ENCODE data around the gene IMMP2L. TPM values are rescaled to one million over a fixed set of nuclear protein-coding genes. Genes with fewer than 3 reads are reported as not detected.
"Not testable (repeated sequence)": the region's sequence is repeated elsewhere in the genome, so short reads cannot be mapped to it uniquely, and the experiment has no call there.

Gene IMMP2L
- total and polyA plus RNA-seq, 4 donors = 24.3 to 32.9 (median 26.8) TPM

GRCh38 chr7:111074071-111074747 lies 488.1 kb downstream of the IMMP2L start:
- intact Hi-C loops (cut with DNase I) = no loop called here
- no peaks in the 10 kb centered on the region for H3K27me3 ChIP-seq (ENCODE audit: control insufficient read depth in 1 of 2, insufficient read depth in 2 of 2, low read length in 1 of 2)
- ATAC-seq (ENCODE audit: low FRiP score) = no peak
- H3K36me3 ChIP-seq (ENCODE audit: control insufficient read depth in 1 of 2, insufficient read depth in 2 of 2, low read length in 1 of 2) = no peaks in the 10 kb centered on the region
- DNase-seq = no peak
- peaks cover 0 to 2% of the 10 kb centered on the region in 2 donors for H3K4me1 ChIP-seq (ENCODE audit: control insufficient read depth in 1 of 2, insufficient read depth in 2 of 2, low read length in 2 of 2)
- WGBS, 2 donors = 72 to 76% methylated on average over 3 of the region's 3 CpGs
- no peak overlapping the region for H3K4me3 ChIP-seq (ENCODE audit: low read length in 2 of 2)
- H3K27ac ChIP-seq (ENCODE audit: low read depth in 1 of 2, low read length in 2 of 2) = no peak overlapping the region
- no peaks in the 10 kb centered on the region for H3K9me3 ChIP-seq (ENCODE audit: control insufficient read depth, low read length)

DNA sequence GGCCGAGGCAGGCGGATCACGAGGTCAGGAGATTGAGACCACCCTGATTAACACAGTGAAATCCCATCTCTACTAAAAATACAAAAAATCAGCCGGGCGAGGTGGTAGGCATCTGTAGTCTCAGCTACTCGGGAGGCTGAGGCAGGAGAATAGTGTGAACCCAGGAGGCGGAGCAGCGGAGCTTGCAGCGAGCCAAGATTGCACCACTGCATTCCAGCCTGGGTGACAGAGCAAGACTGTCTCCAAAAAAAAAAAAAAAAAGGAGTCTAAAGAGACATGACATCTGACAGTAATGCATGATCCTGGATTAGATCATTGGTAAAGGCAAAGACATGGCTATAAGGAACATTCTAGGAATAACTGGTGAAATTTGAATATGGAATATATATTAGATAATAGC lies 489.6 kb downstream of the IMMP2L start:
- H3K9me3 ChIP-seq (ENCODE audit: control insufficient read depth, low read length); H3K27ac ChIP-seq (ENCODE audit: low read depth in 1 of 2, low read length in 2 of 2); H3K4me1 ChIP-seq (ENCODE audit: control insufficient read depth in 1 of 2, insufficient read depth in 2 of 2, low read length in 2 of 2); H3K4me3 ChIP-seq (ENCODE audit: low read length in 2 of 2); H3K36me3 ChIP-seq (ENCODE audit: control insufficient read depth in 1 of 2, insufficient read depth in 2 of 2, low read length in 1 of 2); intact Hi-C loops (cut with DNase I); DNase-seq; ATAC-seq (ENCODE audit: low FRiP score); H3K27me3 ChIP-seq (ENCODE audit: control insufficient read depth in 1 of 2, insufficient read depth in 2 of 2, low read length in 1 of 2): not testable (repeated sequence)
- WGBS, 2 donors = 90 to 92% methylated on average over 9 of the region's 9 CpGs

DNA sequence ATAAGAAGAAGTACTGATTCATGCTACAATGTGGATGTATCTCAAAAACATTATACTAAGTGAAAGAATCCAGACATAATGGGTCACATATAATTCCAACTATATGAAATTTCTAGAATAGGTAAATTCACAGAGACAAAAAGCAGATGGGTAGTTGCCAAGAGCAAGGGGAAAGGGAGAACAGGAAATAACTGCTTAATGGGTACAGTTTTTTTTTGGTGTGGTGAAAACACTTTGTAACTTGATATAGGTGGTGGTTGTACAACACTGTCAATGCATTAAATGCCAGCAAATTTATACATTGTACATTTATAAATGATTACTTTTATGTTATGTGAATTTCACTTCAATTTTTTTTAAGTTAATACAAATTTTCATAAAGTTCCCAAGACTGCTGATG lies 490.7 kb downstream of the IMMP2L start:
- peaks cover 2 to 4% of the 10 kb centered on the region in 2 donors for H3K4me1 ChIP-seq (ENCODE audit: control insufficient read depth in 1 of 2, insufficient read depth in 2 of 2, low read length in 2 of 2)
- no peaks in the 10 kb centered on the region for H3K9me3 ChIP-seq (ENCODE audit: control insufficient read depth, low read length)
- no peaks in the 10 kb centered on the region for H3K36me3 ChIP-seq (ENCODE audit: control insufficient read depth in 1 of 2, insufficient read depth in 2 of 2, low read length in 1 of 2)
- ATAC-seq (ENCODE audit: low FRiP score) = no peak
- no peak overlapping the region for H3K4me3 ChIP-seq (ENCODE audit: low read length in 2 of 2)
- intact Hi-C loops (cut with DNase I) = no loop called here
- no peaks in the 10 kb centered on the region for H3K27me3 ChIP-seq (ENCODE audit: control insufficient read depth in 1 of 2, insufficient read depth in 2 of 2, low read length in 1 of 2)
- no peak for DNase-seq
- H3K27ac ChIP-seq (ENCODE audit: low read depth in 1 of 2, low read length in 2 of 2) = no peak overlapping the region

GRCh38 chr7:111068618-111069017 lies 493.7 kb downstream of the IMMP2L start:
- DNase-seq (no peak), ATAC-seq (ENCODE audit: low FRiP score) (no peak)
- 48 to 52% methylated on average over 2 of the region's 2 CpGs for WGBS, 2 donors
- intact Hi-C loops (cut with DNase I) = no loop called here
- H3K4me3 ChIP-seq (ENCODE audit: low read length in 2 of 2) = no peak overlapping the region
- H3K27ac ChIP-seq (ENCODE audit: low read depth in 1 of 2, low read length in 2 of 2) = no peak overlapping the region
- H3K9me3 ChIP-seq (ENCODE audit: control insufficient read depth, low read length) = no peaks in the 10 kb centered on the region
- peaks cover 2 to 4% of the 10 kb centered on the region in 2 donors for H3K4me1 ChIP-seq (ENCODE audit: control insufficient read depth in 1 of 2, insufficient read depth in 2 of 2, low read length in 2 of 2)
- no peaks in the 10 kb centered on the region for H3K36me3 ChIP-seq (ENCODE audit: control insufficient read depth in 1 of 2, insufficient read depth in 2 of 2, low read length in 1 of 2)
- no peaks in the 10 kb centered on the region for H3K27me3 ChIP-seq (ENCODE audit: control insufficient read depth in 1 of 2, insufficient read depth in 2 of 2, low read length in 1 of 2)

GRCh38 chr7:111067682-111068081 lies 494.6 kb downstream of the IMMP2L start:
- WGBS, 2 donors = 63 to 76% methylated on average over 2 of the region's 2 CpGs
- H3K36me3 ChIP-seq (ENCODE audit: control insufficient read depth in 1 of 2, insufficient read depth in 2 of 2, low read length in 1 of 2) = no peaks in the 10 kb centered on the region
- H3K9me3 ChIP-seq (ENCODE audit: control insufficient read depth, low read length) = no peaks in the 10 kb centered on the region
- no peak overlapping the region for H3K4me3 ChIP-seq (ENCODE audit: low read length in 2 of 2)
- no peak overlapping the region for H3K27ac ChIP-seq (ENCODE audit: low read depth in 1 of 2, low read length in 2 of 2)
- H3K27me3 ChIP-seq (ENCODE audit: control insufficient read depth in 1 of 2, insufficient read depth in 2 of 2, low read length in 1 of 2) = no peaks in the 10 kb centered on the region
- H3K4me1 ChIP-seq (ENCODE audit: control insufficient read depth in 1 of 2, insufficient read depth in 2 of 2, low read length in 2 of 2) = peaks cover 2 to 4% of the 10 kb centered on the region in 2 donors
- intact Hi-C loops (cut with DNase I) = no loop called here
- DNase-seq (no peak), ATAC-seq (ENCODE audit: low FRiP score) (no peak)

DNA sequence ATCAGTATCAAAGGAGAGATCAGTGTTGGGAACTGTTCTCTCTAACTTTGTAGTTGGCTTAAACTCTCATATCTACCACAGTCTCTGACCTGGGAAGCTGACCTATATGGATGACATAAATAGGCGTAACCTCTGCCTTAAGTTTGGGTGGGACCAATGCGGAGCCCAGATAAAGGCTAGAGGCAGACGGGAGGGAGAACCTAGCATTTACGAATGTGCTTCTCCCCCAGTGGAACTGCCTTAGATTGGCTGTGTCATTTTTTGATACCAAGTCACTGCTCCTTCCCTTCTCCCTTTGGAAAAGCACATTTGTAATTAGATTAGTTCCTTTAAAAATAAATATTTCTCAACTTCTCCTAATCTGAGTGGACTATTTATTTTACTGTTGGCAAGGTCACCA lies 495.0 kb downstream of the IMMP2L start:
- no peak overlapping the region for H3K27ac ChIP-seq (ENCODE audit: low read depth in 1 of 2, low read length in 2 of 2)
- no peaks in the 10 kb centered on the region for H3K36me3 ChIP-seq (ENCODE audit: control insufficient read depth in 1 of 2, insufficient read depth in 2 of 2, low read length in 1 of 2)
- ATAC-seq (ENCODE audit: low FRiP score) (no peak), DNase-seq (no peak)
- no peaks in the 10 kb centered on the region for H3K9me3 ChIP-seq (ENCODE audit: control insufficient read depth, low read length)
- no peaks in the 10 kb centered on the region for H3K27me3 ChIP-seq (ENCODE audit: control insufficient read depth in 1 of 2, insufficient read depth in 2 of 2, low read length in 1 of 2)
- no peak overlapping the region for H3K4me3 ChIP-seq (ENCODE audit: low read length in 2 of 2)
- peaks cover 2 to 4% of the 10 kb centered on the region in 2 donors for H3K4me1 ChIP-seq (ENCODE audit: control insufficient read depth in 1 of 2, insufficient read depth in 2 of 2, low read length in 2 of 2)
- 86 to 91% methylated on average over 4 of the region's 4 CpGs for WGBS, 2 donors
- intact Hi-C loops (cut with DNase I) = no loop called here

DNA sequence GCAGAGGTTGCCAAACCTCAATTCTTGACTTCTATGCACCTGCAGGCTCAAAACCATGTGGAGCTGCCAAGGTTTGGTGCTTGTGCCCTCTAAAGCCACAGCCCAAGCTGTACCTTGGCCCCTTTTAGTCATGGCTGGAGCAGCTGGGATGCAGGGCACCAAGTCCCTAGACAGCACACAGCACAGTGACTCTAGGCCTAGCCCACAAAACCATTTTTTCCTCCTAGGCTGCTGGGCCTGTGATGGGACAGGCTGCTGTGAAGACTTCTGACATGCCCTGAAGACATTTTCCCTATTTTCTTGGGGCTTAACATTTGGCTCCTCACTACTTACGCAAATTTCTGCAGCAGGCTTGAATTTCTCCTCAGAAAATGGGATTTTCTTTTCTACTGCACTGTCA lies 499.1 kb downstream of the IMMP2L start:
- WGBS, 2 donors = 97 to 100% methylated on average over 1 of the region's 1 CpG

GRCh38 chr7:111059833-111060232 lies 502.5 kb downstream of the IMMP2L start:
- intact Hi-C loops (cut with DNase I) = no loop called here
- no peaks in the 10 kb centered on the region for H3K9me3 ChIP-seq (ENCODE audit: control insufficient read depth, low read length)
- ATAC-seq (ENCODE audit: low FRiP score) = no peak
- H3K27ac ChIP-seq (ENCODE audit: low read depth in 1 of 2, low read length in 2 of 2) = no peak overlapping the region
- no peaks in the 10 kb centered on the region for H3K27me3 ChIP-seq (ENCODE audit: control insufficient read depth in 1 of 2, insufficient read depth in 2 of 2, low read length in 1 of 2)
- no peaks in the 10 kb centered on the region for H3K36me3 ChIP-seq (ENCODE audit: control insufficient read depth in 1 of 2, insufficient read depth in 2 of 2, low read length in 1 of 2)
- DNase-seq = no peak
- no peak overlapping the region for H3K4me3 ChIP-seq (ENCODE audit: low read length in 2 of 2)
- no peaks in the 10 kb centered on the region for H3K4me1 ChIP-seq (ENCODE audit: control insufficient read depth in 1 of 2, insufficient read depth in 2 of 2, low read length in 2 of 2)

More for the DNA sequence above, 499.1 kb downstream of the IMMP2L start:
- no peak overlapping the region for H3K27ac ChIP-seq (ENCODE audit: low read depth in 1 of 2, low read length in 2 of 2)
- no peak for ATAC-seq (ENCODE audit: low FRiP score)
- H3K4me3 ChIP-seq (ENCODE audit: low read length in 2 of 2) = no peak overlapping the region
- H3K4me1 ChIP-seq (ENCODE audit: control insufficient read depth in 1 of 2, insufficient read depth in 2 of 2, low read length in 2 of 2) = peaks cover 0 to 4% of the 10 kb centered on the region in 2 donors
- DNase-seq = no peak
- H3K27me3 ChIP-seq (ENCODE audit: control insufficient read depth in 1 of 2, insufficient read depth in 2 of 2, low read length in 1 of 2) = no peaks in the 10 kb centered on the region
- intact Hi-C loops (cut with DNase I) = no loop called here
- no peaks in the 10 kb centered on the region for H3K9me3 ChIP-seq (ENCODE audit: control insufficient read depth, low read length)
- no peaks in the 10 kb centered on the region for H3K36me3 ChIP-seq (ENCODE audit: control insufficient read depth in 1 of 2, insufficient read depth in 2 of 2, low read length in 1 of 2)

- no peaks in the 10 kb centered on the region for H3K9me3 ChIP-seq (ENCODE audit: control insufficient read depth, low read length)
- H3K4me3 ChIP-seq (ENCODE audit: low read length in 2 of 2) = no peak overlapping the region
- no peaks in the 10 kb centered on the region for H3K36me3 ChIP-seq (ENCODE audit: control insufficient read depth in 1 of 2, insufficient read depth in 2 of 2, low read length in 1 of 2)
- no peaks in the 10 kb centered on the region for H3K4me1 ChIP-seq (ENCODE audit: control insufficient read depth in 1 of 2, insufficient read depth in 2 of 2, low read length in 2 of 2)
- H3K27me3 ChIP-seq (ENCODE audit: control insufficient read depth in 1 of 2, insufficient read depth in 2 of 2, low read length in 1 of 2) = no peaks in the 10 kb centered on the region
- ATAC-seq (ENCODE audit: low FRiP score) = no peak
- WGBS, 2 donors = 95 to 98% methylated on average over 4 of the region's 4 CpGs
- no peak overlapping the region for H3K27ac ChIP-seq (ENCODE audit: low read depth in 1 of 2, low read length in 2 of 2)
- intact Hi-C loops (cut with DNase I) = no loop called here
- no peak for DNase-seq
Measured at GRCh38 chr7:111057066-111057465, 505.2 kb downstream of the IMMP2L start.
